ENCODE results near the gene SPSB1.

DNA sequence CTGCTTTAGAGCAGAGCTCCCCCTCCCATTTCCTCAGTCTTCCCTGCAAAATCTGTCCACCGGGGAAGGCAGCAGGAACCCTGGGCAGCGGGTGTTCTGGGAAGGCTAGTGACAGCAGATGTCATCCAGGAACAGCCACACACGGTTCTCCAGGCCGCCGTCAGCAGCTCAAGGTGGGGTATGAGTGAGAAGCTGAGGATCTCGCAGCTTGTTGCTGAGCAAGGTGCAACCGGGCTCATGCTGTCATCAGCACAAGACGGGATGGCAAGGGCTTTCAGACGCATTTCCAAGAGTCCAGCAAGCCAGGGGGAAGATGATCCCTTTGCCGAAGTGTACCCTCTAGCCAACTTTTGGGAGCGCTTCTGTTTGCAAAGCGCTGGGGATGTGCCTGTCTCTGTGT is 23.0 kb upstream of the SPSB1 start:
- TF ChIP-seq, protein P1, sequence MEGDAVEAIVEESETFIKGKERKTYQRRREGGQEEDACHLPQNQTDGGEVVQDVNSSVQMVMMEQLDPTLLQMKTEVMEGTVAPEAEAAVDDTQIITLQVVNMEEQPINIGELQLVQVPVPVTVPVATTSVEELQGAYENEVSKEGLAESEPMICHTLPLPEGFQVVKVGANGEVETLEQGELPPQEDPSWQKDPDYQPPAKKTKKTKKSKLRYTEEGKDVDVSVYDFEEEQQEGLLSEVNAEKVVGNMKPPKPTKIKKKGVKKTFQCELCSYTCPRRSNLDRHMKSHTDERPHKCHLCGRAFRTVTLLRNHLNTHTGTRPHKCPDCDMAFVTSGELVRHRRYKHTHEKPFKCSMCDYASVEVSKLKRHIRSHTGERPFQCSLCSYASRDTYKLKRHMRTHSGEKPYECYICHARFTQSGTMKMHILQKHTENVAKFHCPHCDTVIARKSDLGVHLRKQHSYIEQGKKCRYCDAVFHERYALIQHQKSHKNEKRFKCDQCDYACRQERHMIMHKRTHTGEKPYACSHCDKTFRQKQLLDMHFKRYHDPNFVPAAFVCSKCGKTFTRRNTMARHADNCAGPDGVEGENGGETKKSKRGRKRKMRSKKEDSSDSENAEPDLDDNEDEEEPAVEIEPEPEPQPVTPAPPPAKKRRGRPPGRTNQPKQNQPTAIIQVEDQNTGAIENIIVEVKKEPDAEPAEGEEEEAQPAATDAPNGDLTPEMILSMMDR (IDR thresholded peaks at IDR 0.05) = no peak
- no peak for TF ChIP-seq POLR2A (IDR thresholded peaks at IDR 0.05)
